CD4-positive, alpha-beta T cell treated with Interferon alpha-2 for 1 hour (primary cell): ENCODE measurements around the gene RNF126.

Experiments
- DNase-seq, 2 donors: peaks; one replicate each; pipeline ENCODE4 v3.0.0-alpha.2; 2020 to 2022

Gene RNF126

DNA sequence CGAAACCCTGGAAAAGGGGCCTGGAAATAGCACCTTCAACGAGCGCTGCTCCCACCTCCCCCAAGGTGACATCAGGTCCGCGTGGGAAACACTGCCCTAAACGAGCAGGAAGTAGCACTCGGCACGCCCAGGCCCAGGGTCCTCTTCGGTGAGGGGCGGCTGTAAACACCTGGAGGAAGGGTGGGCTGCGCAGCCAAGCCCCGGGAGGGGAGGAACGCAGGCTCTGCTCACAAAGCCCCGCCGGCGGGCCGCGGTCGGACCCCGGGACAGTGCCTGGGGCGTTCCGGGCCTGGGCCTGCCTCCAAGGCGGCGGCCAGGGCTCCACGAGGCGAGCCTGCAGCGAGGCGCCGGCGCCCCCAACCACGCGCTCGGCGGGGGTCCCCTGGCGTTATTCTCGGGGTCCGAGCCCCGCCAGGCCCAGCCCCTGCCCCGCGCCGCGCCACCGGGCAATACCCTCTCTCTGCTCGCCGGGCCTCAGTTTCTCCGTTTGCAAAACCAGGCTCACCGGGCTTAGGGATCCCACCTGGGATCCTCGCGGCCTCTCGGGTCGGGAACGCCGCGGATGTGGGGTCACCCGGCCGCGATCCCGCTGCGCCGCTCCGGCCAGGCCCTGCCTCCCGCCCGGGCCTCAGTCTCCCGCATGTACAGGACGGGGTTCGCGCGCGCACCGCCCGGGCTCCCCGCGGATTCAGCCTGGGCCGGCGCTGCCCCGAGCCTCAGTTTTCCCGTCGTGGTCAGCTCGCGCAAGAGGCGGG is 630 bp downstream of the RNF126 start:
- DNase-seq, result peak; percentile 60 to 78

DNA sequence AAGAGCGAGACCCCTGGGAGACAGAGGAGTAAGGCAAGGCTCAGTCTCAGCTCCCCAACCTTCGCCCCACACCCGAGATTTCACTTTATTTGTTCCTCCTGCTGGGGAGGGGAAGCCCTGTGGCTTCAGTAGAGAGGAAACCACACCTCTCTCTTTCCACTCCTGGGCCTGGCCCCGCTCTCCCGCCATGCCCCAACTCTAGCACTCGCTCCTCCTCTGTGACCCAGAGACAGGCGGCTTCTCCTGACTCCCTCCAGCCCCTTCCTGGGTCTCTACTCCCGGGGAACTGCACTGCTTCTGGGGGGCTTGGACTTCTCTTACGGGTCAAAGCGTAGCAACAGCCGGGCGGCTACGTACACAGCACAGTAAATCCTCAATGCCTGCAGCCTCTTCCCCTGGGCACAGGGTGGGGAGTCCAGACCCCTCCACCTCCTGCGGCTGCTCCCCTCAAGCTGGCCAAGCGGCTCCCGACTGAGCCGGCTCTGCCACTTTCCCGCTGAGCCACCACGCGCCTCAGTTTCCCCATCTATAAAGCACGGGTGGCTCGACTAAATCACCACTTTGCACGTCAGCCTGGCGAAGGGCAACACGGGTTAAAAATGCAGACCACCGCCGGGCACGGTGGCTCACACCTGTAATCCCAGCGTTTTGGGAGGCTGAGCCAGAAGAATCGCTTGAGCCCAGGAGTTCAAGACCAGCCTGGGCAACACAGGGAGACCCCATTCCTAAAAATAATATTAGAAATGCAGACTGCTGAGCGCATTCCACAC is 1.4 kb downstream of the RNF126 start:
- DNase-seq, result peak; percentile 69 to 80

DNA sequence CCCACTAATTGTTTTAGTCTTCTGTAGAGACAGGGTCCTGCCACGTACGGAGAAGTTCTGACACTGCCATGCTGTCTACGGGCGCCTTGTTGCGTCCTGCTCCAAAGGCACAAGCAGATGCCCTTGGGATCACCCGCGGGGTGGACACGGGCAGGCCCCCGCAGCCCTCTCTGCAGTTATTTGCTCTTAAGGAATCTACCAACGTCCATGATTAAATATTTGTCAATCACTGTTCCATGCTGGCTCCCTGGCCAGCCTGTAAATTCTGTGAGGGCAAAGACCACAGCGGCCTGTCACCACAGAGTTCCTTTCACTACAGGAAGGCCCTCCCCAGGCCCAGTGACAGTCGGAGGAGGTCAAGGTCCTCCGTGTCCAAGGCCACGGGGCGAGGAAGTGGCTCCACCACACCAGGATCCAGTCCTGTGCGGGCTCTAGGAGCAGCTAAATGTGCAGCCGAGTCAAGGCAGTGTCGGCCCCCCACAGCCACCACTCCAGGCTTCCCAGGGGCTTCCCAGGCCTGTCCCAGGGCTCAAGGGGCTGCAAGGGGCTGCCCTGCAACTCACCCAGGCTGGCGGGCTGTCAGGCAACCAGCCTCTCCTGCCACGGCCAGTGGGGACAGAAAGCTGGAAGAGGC is 2.1 kb downstream of the RNF126 start:
- DNase-seq, result no peak

DNA sequence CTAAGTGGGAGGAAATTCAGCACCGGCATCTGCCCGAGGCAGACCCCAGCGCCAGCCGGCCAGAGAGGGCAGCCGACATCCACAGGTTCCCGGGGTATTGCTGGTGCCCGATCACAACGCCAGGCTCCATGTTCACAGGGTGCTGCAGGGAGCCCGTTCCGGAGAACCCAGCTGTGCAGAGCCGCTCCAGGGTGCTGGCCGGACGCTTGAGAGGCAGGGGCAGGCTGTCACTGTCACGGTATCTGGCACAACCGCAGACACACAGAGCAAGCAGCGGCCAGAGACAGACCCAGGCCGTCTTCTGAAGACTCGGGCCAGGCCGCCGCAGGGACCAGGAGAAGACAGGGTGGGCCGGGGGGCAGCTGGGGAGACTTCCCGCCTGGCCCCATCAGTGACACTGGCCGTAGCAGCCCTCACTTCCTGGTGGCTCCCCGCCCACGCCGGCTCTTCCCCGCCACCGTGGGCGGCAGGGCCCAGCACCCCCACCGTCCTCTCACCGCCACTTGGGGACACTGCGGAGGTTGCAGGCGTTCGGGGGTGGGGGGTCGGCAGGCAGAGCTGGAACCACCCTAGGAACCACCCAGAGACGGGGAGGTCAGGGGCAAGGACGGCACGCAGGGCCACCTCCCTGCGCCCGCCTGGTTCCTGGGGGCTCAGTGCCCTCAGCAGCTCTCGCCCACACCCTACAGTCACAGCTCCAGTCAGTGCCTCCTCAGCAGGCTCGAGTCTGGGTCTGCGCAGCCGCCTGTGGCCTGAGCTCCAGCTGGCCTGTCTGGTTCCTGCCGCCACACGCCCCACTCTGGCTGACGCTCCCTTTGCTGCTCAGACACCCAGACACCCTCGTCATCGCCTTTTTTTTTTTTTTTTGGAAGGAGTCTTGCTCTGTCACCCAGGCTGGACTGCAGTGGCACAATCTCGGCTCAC is 3.8 kb downstream of the RNF126 start:
- DNase-seq, result peak; percentile 72 to 73

DNA sequence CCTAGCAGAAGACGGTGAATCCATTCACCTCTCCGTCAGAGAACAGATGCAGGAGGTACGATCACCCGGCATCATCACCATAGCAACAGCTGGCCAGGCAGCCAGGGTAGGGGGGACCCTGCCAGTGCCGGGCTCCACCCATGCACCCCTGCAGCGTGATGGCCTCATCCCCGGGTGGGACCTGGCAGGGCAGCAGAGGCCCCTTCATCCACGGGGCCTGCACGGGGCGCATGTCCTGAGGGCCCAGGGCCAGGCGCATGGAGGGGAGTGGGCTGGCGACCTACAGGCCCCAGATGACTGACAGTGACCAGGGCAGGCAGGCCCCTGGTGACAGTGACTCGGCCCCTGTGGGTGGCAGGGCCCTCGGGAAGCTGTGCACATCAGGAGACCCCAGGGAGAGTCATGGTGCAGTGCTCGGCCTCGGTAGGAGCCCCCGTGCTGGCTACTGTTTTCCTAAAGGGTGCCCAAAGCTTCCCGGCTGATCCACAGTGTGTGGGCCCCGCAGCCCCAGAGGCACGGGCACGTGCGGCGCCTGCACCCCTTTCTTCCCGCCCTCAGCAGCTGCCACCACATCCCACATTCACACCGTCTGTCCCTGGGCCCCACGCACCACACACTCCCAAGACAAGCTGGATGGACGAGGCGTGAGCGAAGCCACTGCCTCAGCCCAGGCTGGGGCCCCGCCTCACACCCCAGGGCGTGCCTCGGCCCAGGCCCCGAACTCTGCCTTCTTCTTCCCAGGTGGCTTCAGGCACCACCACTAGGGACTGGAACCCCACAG is 4.8 kb downstream of the RNF126 start:
- no peak for DNase-seq

DNA sequence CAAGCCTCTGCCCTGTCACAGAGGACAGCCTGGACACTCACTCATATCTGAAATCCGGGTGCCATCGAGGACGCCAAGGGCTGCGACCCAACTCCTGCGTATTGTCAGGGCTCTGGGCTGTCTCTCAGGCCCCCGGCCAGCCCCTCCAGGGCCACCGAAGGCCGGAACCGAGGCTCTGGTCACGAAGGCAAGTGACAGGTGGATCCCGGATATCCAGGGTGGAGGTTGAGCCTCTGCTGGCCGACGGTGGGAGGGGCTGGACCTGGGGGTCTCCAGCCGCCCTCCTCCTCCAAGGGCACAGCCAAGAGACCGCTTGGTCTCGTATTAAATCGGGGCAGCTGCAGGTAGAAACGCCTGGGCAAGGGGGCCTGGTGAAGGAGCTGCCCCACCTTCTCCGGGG is 5.4 kb downstream of the RNF126 start:
- DNase-seq, result no peak

DNA sequence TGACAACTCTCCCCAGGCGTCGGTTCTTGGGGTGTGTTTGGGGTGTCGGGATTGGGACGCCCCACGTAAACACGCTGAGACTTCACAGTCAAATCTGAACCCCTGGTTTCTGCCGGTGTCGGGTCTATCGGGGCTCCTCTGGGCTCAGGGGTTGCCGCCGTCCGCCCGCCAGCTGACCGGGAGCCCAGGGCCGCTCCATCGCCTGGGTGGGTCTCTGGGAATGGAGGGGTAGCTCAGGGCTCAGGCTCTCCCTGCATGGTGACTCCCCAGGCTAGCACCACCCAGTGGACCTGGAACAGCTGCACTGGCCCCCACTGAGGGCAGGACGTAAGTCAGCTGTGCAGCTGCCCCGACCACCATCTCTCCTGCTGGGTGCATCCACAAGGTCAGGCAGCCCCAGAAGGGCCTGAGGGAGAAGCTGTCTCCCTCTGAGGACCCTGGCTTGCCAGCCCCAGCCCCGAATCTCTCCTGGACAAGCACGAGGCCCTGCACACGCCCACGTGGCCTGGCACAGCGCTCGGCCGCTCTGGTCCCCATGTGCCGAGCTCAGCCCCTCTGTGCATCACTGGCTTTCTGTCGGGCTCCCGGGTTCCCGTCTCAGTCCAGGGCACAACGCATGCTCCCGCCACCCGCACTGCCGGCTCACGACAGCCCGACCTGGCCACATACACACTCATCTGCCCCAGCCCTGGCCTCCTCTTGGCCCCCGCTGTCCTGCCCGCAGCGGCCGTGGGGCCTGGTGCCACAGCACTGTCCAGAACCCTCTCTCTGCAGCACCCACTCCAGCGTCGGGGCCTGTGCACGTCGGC is 6.1 kb downstream of the RNF126 start:
- no peak for DNase-seq

DNA sequence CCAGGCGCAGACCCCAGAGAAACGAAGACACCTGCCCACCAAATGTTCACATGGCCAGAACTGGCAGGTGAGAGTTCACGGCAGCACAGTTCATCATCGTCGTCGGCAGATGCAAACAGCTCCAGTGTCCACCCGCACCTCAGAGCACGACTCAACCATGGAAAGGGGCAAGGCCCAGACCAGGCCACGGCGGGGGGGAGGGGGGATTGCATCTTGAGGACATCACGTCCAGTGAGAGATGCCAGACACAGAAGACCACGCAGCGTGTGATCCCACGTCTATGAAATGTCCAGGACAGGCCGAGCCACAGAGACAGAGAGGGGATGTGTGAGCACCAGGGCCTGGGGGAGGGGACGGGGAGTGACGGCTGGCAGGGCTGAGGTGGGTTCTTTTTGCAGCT is 7.3 kb downstream of the RNF126 start:
- no peak for DNase-seq

DNA sequence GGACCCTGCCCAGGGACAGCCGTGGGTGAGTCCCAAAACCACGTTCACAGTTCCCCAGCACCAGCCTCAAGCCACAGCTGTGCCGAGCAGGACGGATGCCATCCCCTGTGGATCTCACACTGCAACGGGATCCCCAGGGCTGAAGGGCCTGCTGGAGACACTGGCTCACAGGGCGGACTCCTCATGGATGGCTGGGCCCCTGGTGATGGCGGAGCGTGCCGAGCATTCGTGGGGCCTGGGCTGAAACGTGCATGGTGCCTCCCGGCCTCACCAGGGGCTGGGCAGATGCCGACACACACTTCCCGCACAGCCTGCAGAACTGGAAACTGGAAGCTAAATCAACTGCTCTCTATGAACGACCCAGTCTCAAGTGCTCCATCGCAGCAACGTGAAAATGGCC is 9.6 kb downstream of the RNF126 start:
- no peak for DNase-seq

DNA sequence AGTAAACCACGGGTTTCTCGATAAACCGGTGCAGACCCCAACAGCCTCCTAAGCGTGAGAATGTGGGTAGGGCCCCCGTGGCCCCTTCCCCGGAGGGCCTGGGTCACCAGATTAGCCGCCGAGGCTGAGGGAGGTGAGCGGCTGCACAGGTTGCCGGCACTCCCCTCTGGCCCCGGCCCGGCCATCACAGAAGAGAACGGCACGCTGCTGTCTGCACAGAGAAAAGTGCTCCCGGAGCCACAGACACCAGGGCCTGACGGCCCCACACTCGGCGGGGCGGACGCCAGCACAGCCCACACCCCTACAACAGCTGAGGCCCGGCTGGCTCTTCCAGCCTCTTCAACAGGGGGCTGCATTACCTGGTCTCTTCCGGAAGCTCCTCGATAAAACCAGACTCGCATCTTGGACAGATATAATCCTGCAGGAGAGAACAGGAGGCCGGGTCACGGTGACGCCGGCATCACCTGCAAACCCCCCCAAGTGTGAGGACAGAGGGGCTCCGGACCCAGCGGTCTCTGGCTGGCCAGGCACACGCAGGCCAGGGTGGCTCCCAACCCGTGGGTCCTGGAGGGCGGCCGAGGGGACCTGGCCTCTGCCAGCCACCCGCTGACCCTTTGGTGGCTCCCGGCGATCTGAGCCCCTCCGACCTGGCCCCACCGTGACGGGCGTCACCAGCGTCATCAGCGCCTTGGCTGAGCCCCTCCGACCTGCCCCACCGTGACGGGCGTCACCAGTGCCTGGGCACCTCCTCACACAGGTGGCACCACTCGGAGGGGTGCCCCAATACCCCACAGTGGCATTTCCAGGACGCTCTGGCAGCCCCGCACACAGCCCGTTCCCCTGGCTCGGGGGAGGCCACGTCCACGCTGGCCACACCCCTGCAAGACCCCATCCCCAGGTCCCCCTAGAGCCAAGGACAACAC is 10.3 kb downstream of the RNF126 start:
- no peak for DNase-seq

DNA sequence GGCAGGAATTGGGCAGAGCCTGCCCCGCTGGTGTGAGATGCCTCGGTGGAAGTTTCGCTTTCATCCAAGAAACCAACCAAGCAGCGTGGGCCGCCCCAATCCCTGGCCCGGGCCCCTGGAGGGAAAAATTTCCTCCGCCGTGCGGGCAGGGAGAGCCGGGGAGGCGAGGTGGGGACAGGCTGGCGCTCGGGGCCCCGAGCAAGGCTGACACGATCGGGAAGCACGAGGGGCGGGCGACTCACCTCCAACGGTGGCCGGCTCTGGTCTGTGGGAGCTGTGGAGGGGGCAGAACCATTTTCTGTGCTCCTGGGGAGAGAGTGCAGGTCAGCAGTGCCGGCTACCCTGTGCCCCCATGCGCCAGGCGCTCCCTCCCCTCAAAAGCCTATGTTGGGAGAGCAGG is 11.0 kb downstream of the RNF126 start:
- no peak for DNase-seq

DNA sequence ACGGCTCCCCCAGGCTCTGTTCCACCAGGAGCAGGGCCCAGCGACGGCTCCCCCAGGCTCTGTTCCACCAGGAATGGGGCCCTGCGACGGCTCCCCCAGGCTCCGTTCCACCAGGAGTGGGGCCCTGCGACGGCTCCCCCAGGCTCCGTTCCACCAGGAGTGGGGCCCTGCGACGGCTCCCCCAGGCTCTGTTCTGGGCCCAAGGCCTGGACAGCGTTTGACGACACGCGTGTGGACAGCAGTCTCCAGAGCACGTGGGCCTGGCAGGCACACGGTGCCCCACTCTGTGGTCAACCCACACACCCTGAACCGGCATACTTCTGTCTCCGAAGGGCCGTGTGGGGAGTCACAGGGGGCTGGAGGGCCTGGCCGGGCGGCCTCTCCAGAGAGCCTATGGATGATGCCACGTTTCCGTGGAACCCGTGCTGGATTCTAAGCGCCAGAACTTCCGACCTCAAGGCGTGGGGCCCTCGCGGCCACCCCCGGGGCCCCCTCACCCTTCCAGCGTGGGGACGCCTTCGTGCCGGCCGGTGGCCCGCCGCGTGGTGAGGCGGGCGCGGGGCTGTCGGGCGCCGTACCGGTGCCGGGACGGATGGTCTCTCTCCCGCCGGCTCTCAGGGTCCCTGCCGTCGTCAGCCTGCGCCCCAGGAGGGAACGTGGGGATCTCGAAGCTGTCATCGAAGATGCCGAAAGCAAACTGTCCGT is 11.7 kb downstream of the RNF126 start:
- no peak for DNase-seq

DNA sequence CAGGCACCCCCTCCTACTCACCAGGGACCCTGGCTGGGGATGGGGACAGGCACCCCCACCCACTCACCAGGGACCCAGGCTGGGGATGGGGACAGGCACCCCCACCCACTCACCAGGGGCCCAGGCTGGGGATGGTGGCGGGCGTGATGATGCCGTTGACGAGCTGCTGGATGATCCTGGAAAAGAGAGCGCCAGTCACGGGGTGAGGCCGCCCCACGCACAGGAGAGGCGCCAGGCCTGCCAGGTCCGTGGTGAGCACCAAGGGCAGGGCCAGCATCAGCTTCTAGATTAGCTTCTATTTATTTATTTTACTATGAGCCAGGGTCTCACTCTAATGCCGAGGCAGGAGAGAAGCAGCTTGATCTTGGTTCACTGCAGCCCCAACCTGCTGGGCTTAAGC is 12.9 kb downstream of the RNF126 start:
- no peak for DNase-seq

DNA sequence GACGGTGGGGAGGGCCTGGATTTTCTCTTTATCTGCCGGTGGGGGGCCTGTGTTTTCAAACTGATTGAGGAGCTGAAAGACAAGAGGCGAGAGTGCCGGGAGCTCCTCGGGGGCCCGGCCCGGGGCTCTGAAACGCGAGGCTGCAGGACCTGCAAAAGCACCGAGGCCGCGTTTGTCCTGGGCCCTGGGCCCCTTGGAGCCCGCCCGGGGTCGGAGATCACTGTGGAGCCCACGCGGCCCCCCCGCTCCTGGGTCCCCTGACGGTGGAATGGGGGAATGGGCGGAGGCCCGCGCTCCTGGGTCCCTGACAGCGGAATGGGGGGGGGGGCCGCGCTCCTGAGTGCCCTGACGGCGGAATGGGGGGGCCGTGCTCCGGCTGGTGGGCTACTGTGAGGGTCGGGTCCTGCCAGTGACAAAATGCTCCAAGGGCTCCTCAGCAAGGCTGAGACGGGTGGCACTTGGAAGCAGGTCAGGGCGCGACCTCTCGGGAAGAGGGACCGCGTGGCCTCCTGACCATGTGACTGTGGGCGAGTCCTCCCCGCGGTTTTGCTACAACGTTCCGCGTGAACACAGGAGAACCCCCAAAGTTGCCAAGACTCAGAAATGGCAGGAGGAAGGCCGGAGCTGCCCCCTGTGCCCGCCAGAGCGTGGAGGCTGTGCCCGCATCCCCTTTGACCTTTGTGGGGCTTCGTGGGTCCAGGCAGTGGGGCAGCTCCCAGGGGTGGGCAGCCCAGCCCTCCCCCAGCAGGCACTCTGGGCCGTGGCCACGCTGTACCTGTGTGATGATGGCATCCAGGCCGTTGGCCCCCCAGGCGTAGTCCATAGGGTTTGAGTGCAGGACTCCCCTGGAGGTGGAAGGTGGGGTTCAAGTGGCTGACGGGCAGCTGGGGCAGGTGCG is 13.9 kb downstream of the RNF126 start:
- DNase-seq, result no peak

DNA sequence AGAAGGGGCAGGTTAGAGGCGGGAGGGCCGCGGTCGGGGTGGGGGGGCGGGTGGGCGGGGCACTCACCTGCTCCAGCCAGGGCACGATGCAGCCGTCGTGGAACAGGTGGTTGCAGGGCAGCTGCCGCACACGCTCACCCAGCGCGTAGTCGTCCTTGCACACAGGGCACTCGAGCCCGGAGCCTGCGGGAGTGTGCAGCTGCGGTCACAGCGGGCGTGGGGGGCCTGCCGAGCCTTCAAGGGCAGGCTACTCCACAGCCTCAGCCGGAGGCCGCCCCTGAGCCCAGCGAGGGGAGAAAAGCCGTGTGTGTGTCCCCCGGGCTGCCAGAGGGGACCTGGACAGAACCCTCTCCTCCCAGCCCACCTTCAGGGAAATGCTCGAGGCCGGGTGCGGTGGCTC is 14.7 kb downstream of the RNF126 start:
- no peak for DNase-seq

DNA sequence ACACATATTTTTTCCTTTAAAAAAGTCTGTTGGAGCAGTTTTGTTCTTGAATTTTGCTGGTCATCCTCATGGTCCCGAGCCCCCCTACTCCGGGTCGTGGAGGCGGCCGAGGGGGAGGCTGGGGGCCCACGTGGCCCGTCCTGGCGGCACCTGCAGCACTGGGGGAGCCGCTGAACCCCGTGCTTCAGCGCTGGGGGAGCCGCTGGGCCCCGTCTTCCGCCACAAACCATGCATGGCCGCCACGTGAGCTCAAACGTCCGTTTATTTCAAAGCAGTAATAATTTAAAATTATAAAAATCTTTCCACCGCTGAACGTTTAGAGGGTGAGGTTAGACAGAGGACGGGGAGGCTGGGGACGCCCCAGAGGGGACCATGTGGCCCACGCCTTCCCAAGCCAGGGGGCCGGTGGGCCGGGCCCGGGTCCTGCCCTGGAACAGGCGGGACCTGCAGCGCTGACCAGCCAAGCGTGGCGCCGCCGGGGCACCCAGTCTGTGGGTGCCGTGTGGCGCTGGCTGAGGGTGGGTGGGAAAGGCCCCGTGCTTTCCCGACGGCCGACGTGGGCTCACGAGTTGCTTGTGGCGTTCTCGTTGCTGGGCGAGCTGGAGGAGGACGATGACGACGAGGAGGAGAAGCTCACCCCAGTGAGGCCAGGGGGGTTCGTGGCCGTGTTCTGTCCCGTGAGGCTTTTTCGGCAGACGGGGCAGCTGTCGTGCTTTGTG is 15.3 kb downstream of the RNF126 start:
- no peak for DNase-seq

DNA sequence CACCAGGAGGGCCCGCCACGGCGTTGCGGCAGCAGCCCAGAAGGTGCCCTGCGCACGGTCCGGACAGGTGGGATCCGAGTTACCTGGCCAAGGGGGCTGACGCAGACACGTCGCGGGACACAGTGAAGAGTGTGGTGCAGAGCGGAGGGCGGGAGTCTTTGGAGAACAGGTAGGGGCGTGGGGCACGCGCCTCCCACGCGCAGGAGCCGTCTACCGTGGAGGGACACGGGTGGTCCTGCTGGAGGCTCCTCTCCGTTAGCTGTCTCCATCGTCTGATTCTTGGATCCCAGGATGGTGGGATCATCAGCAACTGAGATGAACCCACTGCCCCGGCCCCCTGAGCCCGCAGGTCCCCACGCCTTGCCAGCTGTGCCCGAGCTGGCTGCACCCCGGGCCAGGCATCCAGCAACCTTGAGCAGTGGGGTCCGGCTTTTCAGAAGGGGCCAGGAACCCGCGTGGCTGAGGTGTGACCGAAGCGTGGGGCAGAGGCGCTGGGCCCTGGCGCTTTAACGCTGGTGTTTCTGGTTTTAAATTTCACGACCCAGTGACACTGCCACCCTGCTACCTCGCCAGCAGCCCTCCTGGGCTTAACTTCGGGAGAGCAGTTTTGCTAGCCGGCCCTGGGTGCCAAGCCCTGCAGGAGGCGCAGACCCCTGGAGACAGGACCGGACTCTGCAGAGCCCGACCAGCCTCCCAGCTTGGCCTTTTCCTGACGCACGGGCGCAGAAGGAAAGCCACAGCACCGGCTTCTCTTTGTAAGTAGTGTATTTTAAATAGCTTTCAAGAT is 16.0 kb downstream of the RNF126 start:
- DNase-seq, result no peak
